ENCODE results near the gene VRK3. TPM values are rescaled to one million over a fixed set of nuclear protein-coding genes. Genes with fewer than 3 reads are reported as not detected.

Gene VRK3
- total RNA-seq, 1 donor: 28.5 TPM

GRCh38 chr19:49997709-49998108 lies 27.5 kb downstream of the VRK3 start:
- no peak overlapping the region for H3K4me3 ChIP-seq (ENCODE audit: low read depth, low read length)
- TF ChIP-seq CTCF (IDR thresholded peaks at IDR 0.05; ENCODE audit: insufficient read depth, low read depth, low read length): no peak
- DNase-seq (ENCODE audit: low read depth): peak; percentile 23

GRCh38 chr19:49988433-49988832 lies 36.7 kb downstream of the VRK3 start:
- TF ChIP-seq CTCF (IDR thresholded peaks at IDR 0.05; ENCODE audit: insufficient read depth, low read depth, low read length): no peak
- DNase-seq (ENCODE audit: low read depth): no peak
- H3K4me3 ChIP-seq (ENCODE audit: low read depth, low read length): no peak overlapping the region

- DNase-seq (ENCODE audit: low read depth): no peak
- H3K4me3 ChIP-seq (ENCODE audit: low read depth, low read length): no peak overlapping the region
- TF ChIP-seq CTCF (IDR thresholded peaks at IDR 0.05; ENCODE audit: insufficient read depth, low read depth, low read length): no peak
Observed at GRCh38 chr19:49988007-49988406, 37.2 kb downstream of the VRK3 start.

GRCh38 chr19:49987159-49987698 lies 37.9 kb downstream of the VRK3 start:
- no peak overlapping the region for H3K4me3 ChIP-seq (ENCODE audit: low read depth, low read length)
- peak; percentile 16 for TF ChIP-seq CTCF (IDR thresholded peaks at IDR 0.05; ENCODE audit: insufficient read depth, low read depth, low read length)
- peak; percentile 94 for DNase-seq (ENCODE audit: low read depth)

- no peak overlapping the region for H3K4me3 ChIP-seq (ENCODE audit: low read depth, low read length)
- no peak for TF ChIP-seq CTCF (IDR thresholded peaks at IDR 0.05; ENCODE audit: insufficient read depth, low read depth, low read length)
- no peak for DNase-seq (ENCODE audit: low read depth)
Observed at GRCh38 chr19:49986354-49986753, 38.8 kb downstream of the VRK3 start.

- no peak for TF ChIP-seq CTCF (IDR thresholded peaks at IDR 0.05; ENCODE audit: insufficient read depth, low read depth, low read length)
- no peak overlapping the region for H3K4me3 ChIP-seq (ENCODE audit: low read depth, low read length)
- no peak for DNase-seq (ENCODE audit: low read depth)
Observed at GRCh38 chr19:49985871-49986270, 39.3 kb downstream of the VRK3 start.

GRCh38 chr19:49984491-49984890 lies 40.7 kb downstream of the VRK3 start:
- no peak overlapping the region for H3K4me3 ChIP-seq (ENCODE audit: low read depth, low read length)
- DNase-seq (ENCODE audit: low read depth): no peak
- TF ChIP-seq CTCF (IDR thresholded peaks at IDR 0.05; ENCODE audit: insufficient read depth, low read depth, low read length): no peak
